GM10248 (cell line): Measurements from ENCODE around the gene GRIK1.

ENCODE experiments used
- CTCF ChIA-PET: fragments of 300-600 bp; sonication (Branson Sonifier 250); formaldehyde crosslinking; extraction: SDS; loops from one replicate; lab custom pipeline; 2021; ENCODE audit warnings: antibody characterized with exemption; lab: Yijun Ruan, JAX
- POLR2A ChIA-PET: fragments of 350-650 bp; sonication (Branson Sonifier 250); formaldehyde crosslinking; extraction: SDS; loops from one replicate; lab custom pipeline; 2020; ENCODE audit warnings: antibody characterized with exemption; lab: Yijun Ruan, JAX
- DNase-seq: peaks from one replicate; pipeline ENCODE4 v3.0.0; 2012; ENCODE audit errors: extremely low spot score
- CTCF ChIP-seq: IDR thresholded peaks from 2 replicates; pipeline ENCODE4 v1.5.1; 2012; ENCODE audit warnings: mild to moderate bottlenecking, low read depth; ENCODE audit errors: extremely low read depth, missing control alignments, control extremely low read depth

The GRIK1 gene

GRCh38 chr21:29625990-29626389 is 313.8 kb downstream of the GRIK1 start:
- no peak for TF ChIP-seq CTCF
- no peak for DNase-seq
- POLR2A ChIA-PET: no interaction called here
- CTCF ChIA-PET: no interaction called here

GRCh38 chr21:29624776-29625175 is 315.0 kb downstream of the GRIK1 start:
- CTCF ChIA-PET: interaction anchor here (0.8 to 1.3 kb wide), 2 partner anchors 12 to 18 kb away, joined by 3 to 4 read pairs; no protein-coding TSS in a partner anchor
- POLR2A ChIA-PET: no interaction called here

GRCh38 chr21:29621525-29621924 is 318.3 kb downstream of the GRIK1 start:
- DNase-seq: no peak

More at GRCh38 chr21:29624776-29625175, 315.0 kb downstream of the GRIK1 start:
- no peak for TF ChIP-seq CTCF
- no peak for DNase-seq

GRCh38 chr21:29616209-29616751 is 323.5 kb downstream of the GRIK1 start:
- CTCF ChIA-PET: interaction anchor here (0.9 kb wide), 1 partner anchor 62 kb away, joined by 3 read pairs; no protein-coding TSS in a partner anchor

More at GRCh38 chr21:29621525-29621924, 318.3 kb downstream of the GRIK1 start:
- TF ChIP-seq CTCF: no peak
- CTCF ChIA-PET: no interaction called here
- POLR2A ChIA-PET: no interaction called here

GRCh38 chr21:29613877-29614276 is 325.9 kb downstream of the GRIK1 start:
- no peak for DNase-seq
- POLR2A ChIA-PET: no interaction called here
- CTCF ChIA-PET: no interaction called here
- no peak for TF ChIP-seq CTCF

More at GRCh38 chr21:29616209-29616751, 323.5 kb downstream of the GRIK1 start:
- no peak for TF ChIP-seq CTCF
- POLR2A ChIA-PET: no interaction called here
- no peak for DNase-seq

- POLR2A ChIA-PET: no interaction called here
- CTCF ChIA-PET: interaction anchor here (1.1 kb wide), 1 partner anchor 36 kb away, joined by 3 read pairs; no protein-coding TSS in a partner anchor
- no peak for DNase-seq
- no peak for TF ChIP-seq CTCF
Observed at GRCh38 chr21:29613021-29613420, 326.8 kb downstream of the GRIK1 start.
